Iris pigment epithelial cell (primary cell): Measurements from ENCODE around the gene NIPAL3.
"Not testable (repeated sequence)": the region's sequence is repeated elsewhere in the genome, so short reads cannot be mapped to it uniquely, and the experiment has no call there.

ENCODE experiments used
- DNase-seq: peaks from one replicate; pipeline ENCODE4 v3.0.0-alpha.2; 2011; ENCODE audit warnings: low read depth

The NIPAL3 gene

GRCh38 chr1:24490101-24490781 is 74.6 kb downstream of the NIPAL3 start:
- DNase-seq: no peak

- DNase-seq: peak; percentile 24
Measured at GRCh38 chr1:24491577-24492360, 76.2 kb downstream of the NIPAL3 start.

DNA sequence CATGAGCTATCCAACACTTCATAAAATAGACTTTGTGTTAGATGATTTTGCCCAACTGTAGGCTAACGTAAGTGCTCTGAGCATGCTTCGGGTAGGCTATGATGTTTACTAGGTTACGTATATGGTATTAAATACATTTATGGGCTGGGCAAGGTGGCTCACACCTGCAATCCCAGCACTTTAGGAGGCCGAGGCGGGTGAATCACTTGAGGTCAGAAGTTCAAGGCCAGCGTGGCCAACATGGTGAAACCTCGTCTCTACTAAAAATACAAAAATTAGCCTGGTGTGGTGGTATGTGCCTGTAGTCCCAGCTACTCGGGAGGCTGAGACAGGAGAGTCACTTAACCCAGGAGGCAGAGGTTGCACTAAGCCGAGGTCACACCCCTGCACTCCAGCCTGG is 77.3 kb downstream of the NIPAL3 start:
- DNase-seq: not testable (repeated sequence)

DNA sequence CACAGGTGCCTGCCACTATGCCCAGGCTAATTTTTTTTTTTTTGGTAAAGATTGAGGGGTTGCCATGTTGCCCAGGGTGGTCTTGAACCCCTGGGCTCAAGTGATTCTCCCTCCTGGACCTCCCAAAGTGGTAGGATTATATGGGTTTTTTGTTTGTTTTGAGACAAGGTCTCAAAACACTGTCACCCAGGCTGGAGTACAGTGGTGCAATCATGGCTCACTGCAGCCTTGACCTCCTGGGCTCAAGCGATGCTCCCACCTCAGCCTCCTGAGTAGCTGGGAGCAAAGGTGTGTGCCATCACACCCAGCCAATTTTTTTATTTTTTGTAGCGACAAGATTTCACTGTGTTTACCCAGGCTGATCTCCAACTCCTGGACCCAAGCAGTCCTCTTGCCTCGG is 78.2 kb downstream of the NIPAL3 start:
- DNase-seq: no peak

DNA sequence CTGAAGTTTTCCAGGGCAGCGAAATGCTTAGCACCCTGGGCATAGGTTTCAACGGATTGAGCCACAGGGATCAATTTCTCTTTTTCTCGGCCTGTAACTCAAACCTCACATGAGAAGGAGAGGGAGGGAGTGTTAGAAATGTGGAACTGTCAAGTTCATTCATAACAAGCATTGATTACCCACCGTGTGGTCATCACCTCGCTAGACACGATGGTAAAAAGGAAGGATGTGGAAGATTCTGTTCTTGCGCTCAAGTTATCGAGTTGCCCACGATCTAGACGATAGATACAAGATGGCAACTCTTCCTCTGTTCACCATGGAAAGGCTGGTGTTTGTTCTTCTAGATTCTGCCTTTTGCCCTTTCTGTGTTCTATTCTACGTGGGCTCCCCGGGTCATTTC is 83.0 kb downstream of the NIPAL3 start:
- DNase-seq: no peak

DNA sequence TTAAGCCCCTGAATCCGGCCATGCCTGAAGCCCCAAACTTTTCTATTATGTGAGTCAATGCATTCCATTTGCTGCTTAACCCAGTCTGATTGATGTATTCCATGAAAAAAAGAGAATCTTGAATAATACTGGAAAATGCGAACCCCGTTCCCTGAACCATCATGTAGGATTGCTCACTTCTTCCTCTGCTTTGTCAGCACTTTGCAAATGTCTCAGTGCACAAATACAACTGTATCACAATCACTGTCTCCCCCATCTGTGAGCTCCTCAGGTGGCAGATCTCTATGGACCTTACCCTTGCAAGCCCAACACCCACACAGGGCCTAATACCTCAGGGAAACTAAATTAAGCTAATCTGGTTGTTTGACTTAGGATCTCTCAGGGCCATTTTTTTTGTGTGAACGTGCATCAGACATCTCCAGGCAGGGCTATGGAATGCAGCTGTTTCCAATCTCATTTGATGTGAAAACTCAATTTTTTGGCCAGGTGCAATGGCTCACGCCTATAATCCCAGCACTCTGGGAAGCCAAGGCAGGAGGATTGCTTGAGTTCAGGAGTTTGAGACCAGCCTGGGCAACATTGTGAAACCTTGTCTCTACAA is 84.9 kb downstream of the NIPAL3 start:
- no peak for DNase-seq

DNA sequence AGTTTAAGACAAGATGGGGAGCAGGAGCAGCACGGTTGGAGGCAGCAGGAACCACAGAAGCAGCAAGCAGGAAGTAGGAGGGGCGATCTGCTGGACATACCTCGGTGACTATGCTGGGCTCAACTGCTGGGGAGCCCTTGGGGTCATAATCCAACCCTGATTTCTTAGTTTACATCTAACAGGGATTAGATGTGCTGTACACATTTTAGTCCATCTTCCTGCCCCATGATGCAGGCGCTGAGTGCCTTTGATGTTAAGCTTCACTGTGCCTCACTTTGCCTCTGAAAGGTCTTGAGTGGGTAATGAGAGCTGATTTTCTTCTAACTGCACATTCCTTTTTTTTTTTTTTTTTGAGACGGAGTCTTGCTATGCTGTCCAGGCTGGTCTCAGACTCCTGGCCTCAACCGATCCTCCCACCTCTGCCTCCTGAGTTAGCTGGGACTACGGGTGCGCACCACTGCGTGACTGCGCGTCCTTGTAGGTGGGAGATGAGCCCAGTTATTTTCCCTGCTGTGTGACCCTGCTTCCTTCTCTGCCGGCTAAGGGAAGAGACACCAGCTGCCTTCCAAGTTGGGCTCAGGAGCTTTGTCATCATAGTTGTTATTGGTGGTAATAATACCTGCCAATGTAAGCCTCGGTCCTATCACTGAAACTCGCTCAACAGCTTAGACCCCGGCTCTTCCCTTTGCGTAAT is 85.9 kb downstream of the NIPAL3 start:
- peak; percentile 51 for DNase-seq

DNA sequence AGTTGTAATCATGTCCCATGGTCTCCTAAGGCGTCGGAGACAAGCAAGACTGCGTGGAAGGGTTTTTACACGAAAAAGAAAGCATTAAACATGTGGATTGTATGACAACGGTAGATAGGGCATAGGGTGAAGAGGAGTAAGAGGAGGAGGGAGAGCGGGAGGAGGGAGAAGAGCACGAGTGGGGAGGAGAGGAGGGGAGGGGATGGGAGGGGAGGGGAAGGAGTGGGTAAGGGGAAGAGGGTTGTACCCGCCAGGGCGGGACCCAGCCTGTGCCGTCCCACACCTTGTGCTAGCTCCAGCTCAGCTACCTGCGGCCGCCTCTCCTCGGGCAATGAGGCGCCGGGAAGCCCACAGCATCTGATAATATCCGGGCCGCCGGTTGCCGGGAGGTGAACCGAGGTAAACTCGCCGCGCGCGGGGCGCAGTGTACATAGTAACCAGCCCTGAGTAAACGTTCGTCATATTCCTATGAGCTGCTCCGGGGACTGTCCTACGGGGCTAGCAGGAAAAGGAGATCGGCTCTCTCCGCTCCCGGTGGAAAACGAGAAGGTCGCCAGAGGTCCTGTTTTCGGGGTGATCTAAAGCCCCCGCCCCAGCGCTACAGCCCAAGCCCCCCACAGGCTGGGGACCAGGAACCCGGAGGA is 86.6 kb downstream of the NIPAL3 start:
- DNase-seq: peak; percentile 71

- peak; percentile 84 for DNase-seq
Measured at GRCh38 chr1:24502709-24503058, 87.1 kb downstream of the NIPAL3 start, which contains the start of gene RCAN3. Gene RCAN3 (plus strand): TSS chr1:24502836. CDS start chr1:24514373, 11,537 bp downstream.

- no peak for DNase-seq
Measured at GRCh38 chr1:24503059-24503751, 87.6 kb downstream of the NIPAL3 start.

DNA sequence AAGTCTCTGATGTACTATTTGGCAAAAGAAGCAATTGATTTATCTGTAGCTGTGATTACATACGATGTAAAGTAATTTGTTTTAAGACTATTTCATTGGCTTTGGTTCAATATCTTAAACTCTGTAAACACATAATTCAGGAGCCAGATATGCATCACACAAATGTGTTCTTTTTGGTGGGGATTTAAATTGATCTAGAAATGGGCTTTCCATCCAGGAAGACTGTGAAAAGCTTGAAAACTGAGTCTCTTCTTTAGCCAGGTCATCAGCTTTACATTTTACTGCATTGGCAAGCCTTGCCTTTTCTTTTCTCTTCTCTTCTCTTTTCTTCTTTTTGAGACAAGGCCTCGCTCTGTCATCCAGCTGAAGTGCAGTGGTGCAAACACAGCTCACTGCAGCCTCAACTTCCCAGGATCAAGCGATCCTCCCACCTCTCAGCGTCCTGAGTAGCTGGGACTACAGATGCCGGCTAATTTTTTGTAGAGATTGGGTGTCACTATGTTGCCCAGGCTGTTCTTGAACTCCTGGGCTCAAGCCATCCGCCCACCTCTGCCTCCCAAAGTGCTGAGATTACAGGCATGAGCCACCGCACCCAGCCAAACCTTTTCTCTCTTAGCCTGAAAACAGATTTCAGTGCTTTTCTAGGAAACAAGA is 88.4 kb downstream of the NIPAL3 start:
- no peak for DNase-seq

DNA sequence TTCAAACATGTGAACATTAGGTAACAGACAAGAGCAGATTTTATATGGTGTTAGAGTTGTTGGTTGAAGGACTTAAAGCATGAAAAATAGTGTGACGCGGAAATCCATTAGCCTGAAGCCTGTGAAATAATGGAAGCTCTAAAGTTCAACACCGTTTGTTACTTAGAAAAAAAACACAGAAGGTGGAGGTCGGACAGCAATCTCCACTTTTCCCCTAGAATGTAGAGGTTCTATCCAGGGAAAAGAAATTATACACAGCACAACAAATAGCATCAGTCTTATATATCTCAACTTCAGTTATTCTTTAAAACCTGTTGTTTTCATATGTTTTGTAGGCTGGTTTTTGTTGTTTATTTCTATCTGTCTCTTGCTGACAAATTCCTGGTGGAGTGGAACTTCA is 89.0 kb downstream of the NIPAL3 start:
- DNase-seq: no peak

DNA sequence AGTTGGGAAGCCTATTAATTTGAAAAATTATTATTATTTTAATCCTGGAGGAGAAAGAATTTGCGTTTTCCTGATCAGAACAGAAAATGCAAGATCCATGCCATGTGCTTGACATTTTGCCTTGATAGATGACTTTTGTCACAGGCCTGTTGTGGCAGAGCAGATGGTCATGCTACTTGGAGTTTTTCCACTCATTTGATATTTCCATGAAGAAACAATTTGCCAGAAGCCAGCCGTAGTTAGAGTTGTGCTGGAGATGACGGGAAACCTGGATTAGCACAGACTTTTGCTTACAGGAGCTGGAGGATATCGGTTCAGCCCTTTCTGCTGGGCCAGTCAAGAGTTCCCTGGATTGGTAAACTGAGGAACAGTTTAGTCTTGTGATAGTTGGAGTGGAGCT is 90.2 kb downstream of the NIPAL3 start:
- DNase-seq: no peak

GRCh38 chr1:24506691-24507381 is 91.2 kb downstream of the NIPAL3 start:
- no peak for DNase-seq

DNA sequence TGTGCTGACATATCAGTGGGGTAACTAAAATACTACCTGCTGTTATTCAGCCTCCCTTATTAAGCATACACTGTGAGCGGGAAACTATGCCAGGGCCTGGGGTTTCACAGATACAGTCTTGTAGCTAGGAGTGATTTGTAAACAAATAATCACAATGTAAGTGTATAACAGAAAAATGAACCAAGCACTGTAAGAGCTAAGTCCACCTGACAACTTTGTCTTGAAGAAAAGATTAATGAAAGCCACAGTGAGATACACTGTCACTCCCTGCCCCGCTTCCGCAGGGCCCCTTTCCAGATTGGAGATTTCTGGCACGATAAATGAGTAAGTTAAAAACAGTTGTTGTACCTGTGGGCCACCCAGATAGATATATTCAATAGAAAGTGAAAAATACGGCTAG is 91.8 kb downstream of the NIPAL3 start:
- no peak for DNase-seq

- no peak for DNase-seq
Measured at GRCh38 chr1:24508911-24509310, 93.3 kb downstream of the NIPAL3 start.

DNA sequence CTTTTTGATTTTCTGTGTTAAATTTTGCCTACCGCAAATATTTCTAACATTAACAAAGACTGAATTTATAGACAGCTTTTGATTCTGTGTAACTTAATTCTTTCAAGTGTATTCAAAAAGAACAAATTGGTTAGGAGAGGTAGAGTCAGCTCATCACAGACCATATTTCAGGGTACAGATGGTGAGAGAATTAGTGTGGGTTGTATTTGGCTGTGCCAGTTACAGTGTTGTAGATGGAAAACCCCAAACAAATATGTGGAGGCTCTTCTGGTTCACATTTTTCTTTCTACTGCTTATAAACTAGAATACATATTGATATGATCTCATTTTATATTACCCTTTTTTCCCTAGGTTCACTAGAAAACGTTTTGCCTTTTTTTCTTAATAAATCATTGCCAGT is 98.1 kb downstream of the NIPAL3 start:
- no peak for DNase-seq

DNA sequence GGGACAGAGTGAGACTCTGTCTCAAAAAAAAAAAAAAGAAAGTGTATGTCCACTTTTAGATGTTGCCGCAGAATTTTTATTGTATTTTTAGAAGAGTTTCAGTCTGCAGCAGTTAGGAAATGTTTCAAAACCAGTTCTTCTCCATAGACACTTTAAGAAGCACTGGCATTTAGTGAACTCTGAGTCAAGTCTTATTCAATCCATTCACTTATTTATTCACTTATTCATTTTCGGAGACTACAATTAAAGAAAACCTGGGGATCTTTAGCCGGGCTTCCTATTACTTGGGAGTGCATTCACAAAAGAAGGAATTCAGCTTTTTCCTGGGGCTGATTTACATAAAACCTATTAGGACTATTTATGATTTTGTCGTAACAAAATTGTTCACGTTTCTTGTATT is 99.3 kb downstream of the NIPAL3 start:
- no peak for DNase-seq

DNA sequence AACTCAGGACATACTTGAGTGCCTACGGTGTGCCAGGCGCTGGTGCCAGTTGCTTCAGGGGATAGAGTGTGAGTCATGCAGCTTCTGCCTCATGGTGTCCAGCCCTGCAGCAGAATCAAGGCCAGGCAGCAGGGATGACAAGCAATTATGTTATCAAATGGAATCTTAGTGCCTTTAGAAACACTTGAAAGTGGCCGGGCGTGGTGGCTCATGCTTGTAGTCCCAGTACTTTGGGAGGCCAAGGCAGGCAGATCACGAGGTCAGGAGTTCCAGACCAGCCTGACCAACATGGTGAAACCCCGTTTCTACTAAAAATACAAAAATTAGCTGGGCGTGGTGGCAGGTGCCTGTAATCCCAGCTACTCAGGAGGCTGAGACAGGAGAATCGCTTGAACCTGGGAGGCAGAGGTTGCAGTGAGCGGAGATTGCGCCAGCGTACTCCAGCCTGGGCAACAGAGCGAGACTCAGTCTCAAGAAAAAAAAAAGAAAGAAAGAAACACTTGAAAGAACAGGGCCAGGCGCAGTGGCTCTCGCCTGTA is 100.1 kb downstream of the NIPAL3 start:
- DNase-seq: peak; percentile 56

- DNase-seq: no peak
Measured at GRCh38 chr1:24516506-24516905, 100.9 kb downstream of the NIPAL3 start.
